Measurements from ENCODE around the gene WNT1. TPM values are rescaled to one million over a fixed set of nuclear protein-coding genes. Genes with fewer than 3 reads are reported as not detected.

The WNT1 gene
- total RNA-seq, 1 donor from 2014 or later: not detected

- intact Hi-C loops (cut with DNase I): no loop called here
- no peak for ATAC-seq
- Histone ChIP-seq H3K27me3 (ENCODE audit: low read depth) (no peaks in the 10 kb centered on the region), H3K36me3 (peaks cover 89% of the 10 kb centered on the region), H3K27ac (peak overlapping the region; percentile 46), H3K4me1 (no peaks in the 10 kb centered on the region), H3K9me3 (no peaks in the 10 kb centered on the region), H3K4me3 (no peak overlapping the region)
- no peak for DNase-seq
- TF ChIP-seq CTCF (IDR thresholded peaks at IDR 0.05): peak; percentile 18
Measured at GRCh38 chr12:48934312-48934706, 43.8 kb upstream of the WNT1 start.

GRCh38 chr12:48936379-48936979 lies 41.6 kb upstream of the WNT1 start:
- H3K9me3 ChIP-seq: no peaks in the 10 kb centered on the region
- intact Hi-C loops (cut with DNase I): no loop called here
- TF ChIP-seq CTCF (IDR thresholded peaks at IDR 0.05): peak; percentile 95
- ATAC-seq (peak; percentile 79), DNase-seq (peak; percentile 75)
- H3K27me3 ChIP-seq (ENCODE audit: low read depth): no peaks in the 10 kb centered on the region
- no peaks in the 10 kb centered on the region for H3K4me1 ChIP-seq
- no peak overlapping the region for H3K4me3 ChIP-seq
- peaks cover 90% of the 10 kb centered on the region for H3K36me3 ChIP-seq
- H3K27ac ChIP-seq: no peak overlapping the region

- Histone ChIP-seq H3K36me3 (peaks cover 90% of the 10 kb centered on the region), H3K9me3 (no peaks in the 10 kb centered on the region), H3K4me3 (no peak overlapping the region), H3K27me3 (ENCODE audit: low read depth) (no peaks in the 10 kb centered on the region), H3K27ac (no peak overlapping the region), H3K4me1 (no peaks in the 10 kb centered on the region)
- intact Hi-C loops (cut with DNase I): no loop called here
- peak in 1 of 2 donors; percentile 31 for ATAC-seq
- TF ChIP-seq CTCF (IDR thresholded peaks at IDR 0.05): no peak
- no peak for DNase-seq
Measured at GRCh38 chr12:48937170-48937569, 41.0 kb upstream of the WNT1 start.

- no peaks in the 10 kb centered on the region for H3K9me3 ChIP-seq
- intact Hi-C loops (cut with DNase I): no loop called here
Measured at GRCh38 chr12:48938805-48939204, 39.3 kb upstream of the WNT1 start.

GRCh38 chr12:48940181-48940580 lies 37.9 kb upstream of the WNT1 start:
- peaks cover 67% of the 10 kb centered on the region for H3K36me3 ChIP-seq
- no peaks in the 10 kb centered on the region for H3K27me3 ChIP-seq (ENCODE audit: low read depth)
- peak; percentile 36 to 49 for ATAC-seq
- no peaks in the 10 kb centered on the region for H3K4me1 ChIP-seq
- TF ChIP-seq CTCF (IDR thresholded peaks at IDR 0.05): no peak
- no peak overlapping the region for H3K4me3 ChIP-seq
- no peak overlapping the region for H3K27ac ChIP-seq
- DNase-seq: no peak
- H3K9me3 ChIP-seq: no peaks in the 10 kb centered on the region
- intact Hi-C loops (cut with DNase I): no loop called here

More at GRCh38 chr12:48938805-48939204, 39.3 kb upstream of the WNT1 start:
- Histone ChIP-seq H3K27me3 (ENCODE audit: low read depth) (no peaks in the 10 kb centered on the region), H3K4me3 (no peak overlapping the region), H3K4me1 (no peaks in the 10 kb centered on the region), H3K27ac (no peak overlapping the region), H3K36me3 (peaks cover 81% of the 10 kb centered on the region)
- ATAC-seq (peak in 1 of 2 donors; percentile 32), DNase-seq (no peak)
- TF ChIP-seq CTCF (IDR thresholded peaks at IDR 0.05): no peak
